NCI-H1092 (cell line): ENCODE measurements around the gene DNMT1.
A peak's percentile ranks its signal among the peaks of the same experiment; 100 is the strongest.
"Not testable (repeated sequence)": the region's sequence is repeated elsewhere in the genome, so short reads cannot be mapped to it uniquely, and the experiment has no call there.

ENCODE experiments used
- DNase-seq: peaks from one replicate; lab custom pipeline; 2025; lab: John Stamatoyannopoulos, UW

DNMT1 gene

GRCh38 chr19:10194500-10195198 is at the start of gene DNMT1:
TSS of gene DNMT1 (minus strand) at chr19:10194953. CDS start at chr19:10194899, 54 bp downstream.
- peak; percentile 96 for DNase-seq

DNA sequence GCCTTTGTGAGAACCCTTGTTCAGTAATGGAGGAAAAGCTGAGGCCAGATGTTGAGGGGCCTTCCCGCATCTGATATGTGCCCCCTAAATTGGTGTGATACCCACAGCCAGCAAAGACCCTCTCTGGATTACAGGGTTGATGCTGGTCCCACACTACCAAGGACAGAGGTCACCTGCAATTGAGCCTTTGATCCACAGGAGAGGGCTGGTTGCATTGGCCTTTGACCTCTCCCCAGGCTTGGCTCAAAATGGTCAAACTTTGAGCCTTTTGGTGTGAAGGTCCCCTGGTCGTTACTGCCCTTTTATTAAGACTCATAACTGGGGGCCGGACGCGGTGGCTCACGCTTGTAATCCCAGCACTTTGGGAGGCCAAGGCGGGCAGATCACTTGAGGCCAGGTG is 48.9 kb upstream of the DNMT1 start:
- DNase-seq, result no peak

DNA sequence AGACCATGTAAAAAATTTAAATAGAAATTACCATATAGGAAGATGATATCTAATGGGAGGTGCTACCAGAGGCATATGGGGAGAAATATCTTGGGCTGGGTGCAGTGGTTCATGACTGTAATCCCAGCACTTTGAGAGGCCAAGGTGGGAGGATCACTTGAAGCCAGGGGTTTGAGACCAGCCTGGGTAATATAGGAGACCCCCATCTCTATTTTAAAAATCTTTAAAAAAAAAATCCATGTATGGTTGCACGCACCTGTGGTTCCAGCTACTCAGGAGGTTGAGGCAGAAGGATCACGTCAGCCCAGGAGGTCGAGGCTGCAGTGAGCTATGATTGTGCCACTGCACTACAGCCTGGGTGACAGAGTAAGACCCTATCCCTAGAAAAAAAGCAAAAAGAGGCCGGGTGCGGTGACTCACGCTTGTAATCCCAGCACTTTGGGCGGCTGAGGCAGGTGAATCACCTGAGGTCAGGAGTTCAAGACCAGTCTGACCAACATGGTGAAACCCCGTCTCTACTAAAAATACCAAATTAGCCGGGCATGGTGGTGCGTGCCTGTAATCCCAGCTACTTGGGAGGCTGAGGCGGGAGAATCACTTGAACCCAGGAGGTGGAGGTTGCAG is 47.2 kb upstream of the DNMT1 start:
- not testable (repeated sequence) for DNase-seq

- peak; percentile 91 for DNase-seq
These were observed 43.5 kb upstream of the DNMT1 start for GRCh38 chr19:10238172-10238783.

GRCh38 chr19:10237702-10238101 is 42.9 kb upstream of the DNMT1 start:
- peak; percentile 10 for DNase-seq

GRCh38 chr19:10235409-10235808 is 40.7 kb upstream of the DNMT1 start:
- not testable (repeated sequence) for DNase-seq

DNA sequence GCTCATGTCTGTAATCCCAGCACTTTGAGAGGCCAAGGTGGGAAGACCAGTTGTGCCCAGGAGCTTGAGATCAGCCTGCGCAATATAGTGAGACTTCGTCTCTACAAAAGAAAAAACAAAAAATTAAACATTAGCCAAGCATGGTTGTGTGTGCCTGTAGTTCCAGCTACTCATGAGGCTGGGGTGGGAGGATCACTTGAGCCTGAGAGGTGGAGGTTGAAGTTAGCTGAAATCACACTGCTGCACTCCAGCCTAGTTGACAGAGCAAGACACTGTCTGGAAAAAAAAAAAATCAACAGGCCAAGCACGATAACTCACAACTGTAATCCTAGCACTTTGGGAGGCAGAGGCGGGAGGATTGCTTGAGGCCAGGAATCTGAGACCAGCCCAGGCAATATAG is 40.2 kb upstream of the DNMT1 start:
- DNase-seq, result no peak

DNA sequence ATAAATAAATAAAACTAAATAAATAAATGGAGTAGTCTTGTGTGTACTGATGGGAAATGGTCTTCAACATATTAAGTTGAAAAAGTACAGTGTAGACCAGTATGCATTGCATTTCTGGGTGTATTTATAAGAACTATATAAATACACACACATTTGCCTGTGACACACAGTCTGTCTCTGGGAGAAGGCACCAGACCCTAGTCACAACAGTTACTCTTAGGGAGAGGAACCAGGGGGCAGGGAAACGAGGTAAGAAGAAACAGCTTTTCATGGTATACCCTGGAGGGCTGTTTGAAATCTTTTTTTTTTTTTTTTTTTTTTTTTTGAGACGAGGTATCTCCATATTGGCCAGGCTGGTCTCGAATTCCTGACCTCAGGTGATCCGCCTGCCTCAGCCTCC is 39.2 kb upstream of the DNMT1 start:
- DNase-seq, result no peak

DNA sequence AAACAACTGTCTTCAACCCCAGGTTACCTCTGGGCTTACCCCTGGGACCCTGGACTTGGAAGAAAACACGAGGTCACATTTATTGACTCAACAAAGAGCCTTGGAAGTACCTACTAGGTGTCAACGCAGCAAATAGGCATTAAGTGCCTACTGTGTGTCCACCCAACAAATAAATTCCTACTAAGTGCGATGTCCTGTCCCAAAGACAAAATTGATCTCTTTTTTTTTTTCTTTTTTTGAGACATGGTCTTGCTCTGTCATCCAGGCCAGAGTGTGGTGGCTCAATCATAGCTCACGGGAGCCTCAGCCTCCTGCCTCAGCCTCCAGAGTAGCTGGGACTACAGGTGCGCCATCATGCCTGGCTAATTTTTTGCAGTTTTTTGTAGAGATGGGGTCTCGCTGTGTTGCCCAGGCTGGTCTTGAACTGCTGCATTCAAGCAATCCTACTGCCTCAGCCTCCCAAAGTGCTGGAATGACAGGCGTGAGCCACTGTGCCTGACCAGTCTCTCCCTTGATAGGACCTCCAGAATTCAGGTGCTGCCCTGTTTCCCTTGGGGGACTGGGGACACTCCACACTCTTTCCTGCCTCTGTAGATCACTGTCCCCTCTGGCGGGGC is 37.0 kb upstream of the DNMT1 start:
- DNase-seq, result no peak

GRCh38 chr19:10230861-10231611 is 36.3 kb upstream of the DNMT1 start, which contains the start of gene S1PR2:
TSS of gene S1PR2 (minus strand) at chr19:10231331. CDS start at chr19:10224905, 6,426 bp downstream.
- peak; percentile 58 for DNase-seq

DNA sequence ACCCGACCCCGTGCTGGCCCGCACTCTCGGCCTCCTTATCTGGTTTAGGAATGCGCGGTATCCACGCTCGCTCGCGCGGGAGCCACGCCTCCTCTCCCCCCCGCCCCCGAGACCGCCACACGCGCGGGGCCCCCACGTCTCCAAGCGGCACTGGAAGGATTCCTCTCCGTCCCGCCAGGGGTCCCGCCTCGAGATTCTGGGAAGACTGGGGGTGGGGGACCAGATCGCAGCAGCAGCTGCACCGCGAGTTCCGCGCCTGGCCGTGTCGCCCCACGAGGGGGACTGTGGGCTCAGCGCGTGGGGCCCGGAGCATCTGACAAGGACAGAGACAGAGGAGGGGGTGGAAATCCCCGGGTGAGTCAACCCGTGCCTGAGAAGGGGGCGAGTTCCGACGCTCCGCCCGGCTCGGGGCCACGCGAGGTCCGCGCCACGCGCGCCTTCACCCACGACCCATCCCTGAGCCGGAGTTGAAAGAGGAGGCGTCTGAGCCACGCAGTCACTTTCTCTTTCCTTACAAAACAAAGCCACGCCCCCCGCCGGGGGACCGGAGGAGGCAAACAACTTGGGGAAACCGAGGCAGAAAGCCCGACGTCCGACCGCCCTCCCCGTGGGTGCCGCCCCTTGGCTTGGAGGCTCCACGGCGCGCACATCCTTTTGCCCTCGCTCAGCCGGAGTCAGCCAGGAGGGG is 35.6 kb upstream of the DNMT1 start:
- DNase-seq, result no peak

- peak; percentile 33 for DNase-seq
These were observed 34.2 kb upstream of the DNMT1 start for GRCh38 chr19:10228920-10229319.

DNA sequence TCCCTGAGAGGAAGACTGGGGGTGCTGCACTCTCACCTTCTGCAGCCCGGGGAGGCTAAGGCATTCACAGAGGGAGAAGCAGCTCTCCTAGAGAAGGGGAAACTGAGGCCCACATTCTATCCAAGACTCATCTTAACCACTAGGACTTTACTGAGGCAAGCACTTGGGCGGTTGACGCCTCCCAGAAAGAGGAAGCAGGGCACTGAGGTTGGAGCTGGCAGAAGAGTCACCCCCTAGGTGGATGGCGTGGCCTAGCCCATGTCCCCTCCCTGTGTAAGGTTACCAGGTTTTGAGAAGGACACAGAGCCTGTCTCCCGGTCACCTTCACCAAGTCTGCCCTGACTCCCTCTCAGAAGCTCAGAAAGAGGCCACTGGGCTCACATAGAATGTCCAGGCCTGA is 33.6 kb upstream of the DNMT1 start:
- no peak for DNase-seq

GRCh38 chr19:10227026-10227971 is 32.5 kb upstream of the DNMT1 start:
- DNase-seq, result no peak

DNA sequence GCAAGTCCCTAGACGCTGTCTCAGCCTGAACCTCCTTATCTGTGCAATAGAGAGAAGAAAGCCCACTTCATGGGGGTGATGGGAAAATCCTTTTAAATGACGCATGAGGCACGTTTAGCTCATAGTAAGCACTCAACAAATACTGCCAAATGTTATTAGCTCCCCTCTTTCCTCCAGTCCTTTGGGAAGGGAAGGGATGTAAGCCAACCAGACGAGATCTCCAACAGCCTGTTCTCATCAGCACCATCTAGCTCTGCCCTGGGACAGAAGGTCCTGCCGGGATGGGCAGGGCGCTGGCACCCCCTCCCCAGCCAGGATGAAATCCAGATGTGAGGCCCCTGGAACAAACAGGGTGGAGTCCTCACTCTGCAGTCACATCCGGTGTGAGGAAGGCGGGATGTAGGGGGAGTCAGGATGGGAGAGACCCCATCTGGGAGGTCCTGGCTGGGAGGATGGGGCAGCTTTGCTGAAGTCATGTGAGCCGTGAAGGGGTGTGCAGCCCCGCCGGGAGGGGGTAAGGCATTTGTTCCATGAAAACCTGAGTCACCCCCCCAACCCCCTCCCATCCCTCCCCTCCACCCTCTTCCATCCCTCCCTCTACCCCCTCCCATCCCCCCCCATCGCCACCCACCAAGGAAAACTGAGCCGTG is 31.7 kb upstream of the DNMT1 start:
- no peak for DNase-seq

GRCh38 chr19:10226021-10226375 is 31.2 kb upstream of the DNMT1 start:
- DNase-seq, result no peak

- no peak for DNase-seq
These were observed 29.6 kb upstream of the DNMT1 start for GRCh38 chr19:10224337-10224736.

DNA sequence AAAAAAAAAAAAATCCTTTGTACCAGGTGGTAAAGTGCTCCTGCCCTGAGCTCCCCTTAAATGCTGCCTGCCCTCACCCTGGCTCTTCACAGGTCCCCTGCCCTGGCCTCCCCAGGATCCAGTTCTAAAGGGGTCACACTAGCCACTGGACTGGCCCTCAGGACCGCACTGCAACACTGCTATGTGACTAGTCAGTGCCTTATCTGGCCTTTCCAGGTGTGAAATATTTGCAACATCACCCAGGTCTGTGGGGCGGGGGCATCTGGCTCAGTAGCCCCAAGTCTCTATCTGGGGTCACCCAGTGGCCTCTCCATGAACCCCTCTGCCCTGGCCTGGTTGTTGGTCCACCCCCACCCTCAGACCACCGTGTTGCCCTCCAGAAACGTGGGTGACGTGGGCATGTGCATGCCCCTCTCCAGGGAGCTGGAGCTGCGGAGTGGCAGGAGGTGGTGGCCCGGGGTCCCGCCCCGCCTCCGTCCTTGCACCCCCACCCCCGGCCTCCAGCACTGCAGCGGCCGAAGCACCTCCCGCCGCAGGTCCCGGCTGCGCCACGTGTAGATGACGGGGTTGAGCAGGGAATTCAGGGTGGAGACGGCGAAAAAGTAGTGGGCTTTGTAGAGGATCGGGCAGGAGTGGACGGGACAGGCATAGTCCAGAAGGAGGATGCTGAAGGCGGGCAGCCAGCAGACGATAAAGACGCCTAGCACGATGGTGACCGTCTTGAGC is 28.9 kb upstream of the DNMT1 start:
- no peak for DNase-seq

GRCh38 chr19:10222201-10222890 is 27.6 kb upstream of the DNMT1 start:
- no peak for DNase-seq
